ENCODE data around the gene PAGR1.
A peak's percentile ranks its signal among the peaks of the same experiment; 100 is the strongest.
"Not testable (repeated sequence)": the region's sequence is repeated elsewhere in the genome, so short reads cannot be mapped to it uniquely, and the experiment has no call there.

The PAGR1 gene

GRCh38 chr16:29812754-29813643 lies 3.0 kb upstream of the PAGR1 start:
- no peak for DNase-seq (ENCODE audit: low read depth)

DNA sequence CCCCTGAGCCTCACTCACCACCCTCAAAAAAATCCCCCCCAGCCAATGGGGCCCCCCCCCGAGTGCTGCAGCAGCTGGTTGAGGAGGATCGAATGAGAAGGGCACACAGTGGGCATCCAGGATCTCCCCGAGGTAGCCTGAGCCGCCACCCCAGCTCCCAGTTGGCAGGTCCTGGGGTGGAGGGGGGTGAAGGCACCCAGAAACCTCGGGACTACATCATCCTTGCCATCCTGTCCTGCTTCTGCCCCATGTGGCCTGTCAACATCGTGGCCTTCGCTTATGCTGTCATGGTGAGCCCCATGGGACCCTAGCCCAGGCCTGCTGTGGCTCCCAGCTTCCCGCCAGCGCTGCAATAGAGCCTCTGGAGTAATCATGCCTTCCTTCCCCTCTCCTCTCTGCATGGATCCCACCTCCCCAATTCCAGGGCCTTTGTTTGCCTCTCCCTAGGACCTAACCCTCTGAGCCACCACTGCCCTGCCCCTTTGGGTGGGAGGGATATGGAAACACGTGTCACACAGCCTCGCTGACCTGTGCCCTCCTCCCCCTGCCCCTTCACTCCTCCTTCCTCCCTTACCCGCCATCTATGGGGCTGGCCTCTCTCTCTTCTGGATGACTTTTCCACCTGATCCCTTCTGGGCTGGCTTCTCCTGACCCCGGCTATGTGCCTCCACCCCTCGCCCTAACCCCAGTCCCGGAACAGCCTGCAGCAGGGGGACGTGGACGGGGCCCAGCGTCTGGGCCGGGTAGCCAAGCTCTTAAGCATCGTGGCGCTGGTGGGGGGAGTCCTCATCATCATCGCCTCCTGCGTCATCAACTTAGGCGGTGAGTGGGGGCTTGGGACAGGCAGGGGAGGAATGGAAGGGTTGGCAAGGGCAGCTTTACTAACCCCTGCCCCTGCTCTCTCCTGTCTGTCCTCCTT lies 2.0 kb upstream of the PAGR1 start:
- DNase-seq (ENCODE audit: low read depth), result no peak

DNA sequence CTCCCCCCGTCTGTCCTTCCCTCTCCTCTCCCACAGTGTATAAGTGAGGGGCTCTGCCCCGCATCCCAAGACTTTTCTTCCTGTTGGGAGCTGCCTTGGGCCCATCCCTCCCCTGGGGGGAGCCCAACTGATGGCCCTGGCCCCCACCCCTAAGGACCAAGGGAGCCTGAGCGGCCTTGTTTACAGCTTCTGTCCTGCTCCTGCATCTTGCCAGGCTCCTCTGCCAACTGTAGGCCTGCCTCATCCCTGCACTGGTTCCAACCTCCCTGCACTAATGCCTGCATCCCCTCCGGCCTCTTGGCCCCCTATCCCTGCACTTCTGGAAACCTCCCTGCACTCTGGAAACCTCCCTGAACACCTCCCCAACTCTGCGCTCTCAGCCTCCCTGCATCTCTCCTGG lies 1.4 kb upstream of the PAGR1 start:
- DNase-seq (ENCODE audit: low read depth), result no peak

DNA sequence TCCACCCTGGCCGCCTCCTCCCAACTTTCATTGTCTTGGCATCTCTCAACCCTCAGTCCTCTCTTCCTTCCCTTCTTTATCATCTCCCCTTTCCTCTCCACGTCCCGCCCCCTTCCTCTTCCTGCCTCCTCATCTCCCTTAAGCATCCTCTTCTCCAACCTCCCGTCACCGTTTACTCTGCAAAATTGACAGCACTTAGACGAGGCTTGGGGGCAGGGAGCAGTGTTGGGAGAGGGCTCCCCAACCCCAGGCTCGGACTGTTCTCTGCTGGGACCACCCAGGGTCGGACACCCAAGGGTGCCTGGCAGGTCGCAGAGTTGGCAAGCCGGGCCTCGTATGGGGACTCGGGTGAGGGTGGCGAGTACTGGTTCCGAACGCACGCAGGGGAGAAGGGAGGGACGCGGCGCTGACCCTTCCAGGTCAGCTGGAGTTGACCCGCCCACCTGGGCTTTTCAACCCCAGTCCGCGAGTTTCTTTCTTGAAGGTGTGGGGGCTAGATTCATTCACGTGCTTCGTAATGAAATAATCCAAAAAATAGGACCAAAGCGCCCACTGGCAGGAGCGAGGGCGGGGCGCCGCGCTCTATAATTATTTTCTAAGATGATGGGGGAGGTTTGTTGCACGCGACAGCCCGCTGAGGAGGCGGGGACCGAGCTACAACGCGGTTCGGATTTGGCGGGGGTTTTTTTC lies 775 bp upstream of the PAGR1 start:
- DNase-seq (ENCODE audit: low read depth), result peak; percentile 50

DNA sequence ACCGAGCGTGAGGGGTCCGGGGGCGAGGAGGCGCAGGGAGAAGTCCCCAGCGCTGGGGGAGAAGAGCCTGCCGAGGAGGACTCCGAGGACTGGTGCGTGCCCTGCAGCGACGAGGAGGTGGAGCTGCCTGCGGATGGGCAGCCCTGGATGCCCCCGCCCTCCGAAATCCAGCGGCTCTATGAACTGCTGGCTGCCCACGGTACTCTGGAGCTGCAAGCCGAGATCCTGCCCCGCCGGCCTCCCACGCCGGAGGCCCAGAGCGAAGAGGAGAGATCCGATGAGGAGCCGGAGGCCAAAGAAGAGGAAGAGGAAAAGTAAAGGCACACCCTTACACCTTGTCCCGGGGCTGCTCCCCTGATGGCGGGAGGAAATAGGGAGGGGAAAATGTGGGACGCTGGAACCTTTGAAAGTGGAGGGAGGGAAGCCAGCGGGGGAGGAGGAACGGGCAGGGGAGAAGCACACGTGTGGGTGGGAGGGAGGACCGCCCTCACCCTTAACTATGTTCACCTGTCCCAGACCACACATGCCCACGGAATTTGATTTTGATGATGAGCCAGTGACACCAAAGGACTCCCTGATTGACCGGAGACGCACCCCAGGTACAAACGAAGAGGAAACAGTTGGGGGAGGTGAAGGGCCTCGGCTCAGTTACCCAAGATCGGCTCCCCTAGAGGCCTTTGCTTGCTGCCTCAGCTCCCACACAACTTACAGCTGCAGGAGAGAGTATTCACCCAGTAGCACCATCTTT lies 916 bp downstream of the PAGR1 start:
- DNase-seq (ENCODE audit: low read depth), result peak; percentile 41

- DNase-seq (ENCODE audit: low read depth), result no peak
Observed at GRCh38 chr16:29818082-29818481, 2.1 kb downstream of the PAGR1 start.

DNA sequence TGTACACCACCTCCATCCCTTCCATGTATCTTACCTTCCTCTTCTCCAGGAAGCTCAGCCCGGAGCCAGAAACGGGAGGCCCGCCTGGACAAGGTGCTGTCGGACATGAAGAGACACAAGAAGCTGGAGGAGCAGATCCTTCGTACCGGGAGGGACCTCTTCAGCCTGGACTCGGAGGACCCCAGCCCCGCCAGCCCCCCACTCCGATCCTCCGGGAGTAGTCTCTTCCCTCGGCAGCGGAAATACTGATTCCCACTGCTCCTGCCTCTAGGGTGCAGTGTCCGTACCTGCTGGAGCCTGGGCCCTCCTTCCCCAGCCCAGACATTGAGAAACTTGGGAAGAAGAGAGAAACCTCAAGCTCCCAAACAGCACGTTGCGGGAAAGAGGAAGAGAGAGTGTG lies 3.6 kb downstream of the PAGR1 start:
- DNase-seq (ENCODE audit: low read depth), result no peak

DNA sequence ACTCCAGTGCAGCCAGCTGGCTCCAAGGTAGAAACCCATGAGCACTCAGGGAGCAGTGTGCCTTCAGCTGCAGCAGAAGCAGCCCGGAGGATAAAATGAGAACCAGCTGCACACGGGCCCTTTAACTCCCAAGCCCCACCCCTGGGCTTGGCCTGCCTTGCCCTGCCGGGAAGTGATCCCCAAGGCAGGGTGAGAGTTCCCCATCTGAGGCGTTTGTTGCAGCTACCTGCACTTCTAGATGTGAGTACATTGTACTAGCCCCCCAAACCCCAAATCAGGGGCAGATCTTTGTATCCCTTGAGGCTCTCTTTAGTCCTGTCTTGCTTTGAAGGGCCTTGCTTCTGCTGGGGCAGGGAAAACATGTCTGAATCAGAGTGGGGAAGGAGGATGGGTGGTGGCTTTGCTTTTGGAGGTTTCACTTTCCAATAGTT lies 4.3 kb downstream of the PAGR1 start, which contains the start of gene MVP:
Gene MVP, plus strand, starts transcription at position 192 of the 431 bp plus-strand sequence. CDS start 10,088 bp downstream, outside the sequence.
- DNase-seq (ENCODE audit: low read depth), result no peak

- DNase-seq (ENCODE audit: low read depth), result peak; percentile 37
Observed at GRCh38 chr16:29820730-29821642, 5.0 kb downstream of the PAGR1 start.

- DNase-seq (ENCODE audit: low read depth), result no peak
Observed at GRCh38 chr16:29821643-29822115, 5.7 kb downstream of the PAGR1 start.

- DNase-seq (ENCODE audit: low read depth), result no peak
Observed at GRCh38 chr16:29824589-29825144, 8.7 kb downstream of the PAGR1 start.

DNA sequence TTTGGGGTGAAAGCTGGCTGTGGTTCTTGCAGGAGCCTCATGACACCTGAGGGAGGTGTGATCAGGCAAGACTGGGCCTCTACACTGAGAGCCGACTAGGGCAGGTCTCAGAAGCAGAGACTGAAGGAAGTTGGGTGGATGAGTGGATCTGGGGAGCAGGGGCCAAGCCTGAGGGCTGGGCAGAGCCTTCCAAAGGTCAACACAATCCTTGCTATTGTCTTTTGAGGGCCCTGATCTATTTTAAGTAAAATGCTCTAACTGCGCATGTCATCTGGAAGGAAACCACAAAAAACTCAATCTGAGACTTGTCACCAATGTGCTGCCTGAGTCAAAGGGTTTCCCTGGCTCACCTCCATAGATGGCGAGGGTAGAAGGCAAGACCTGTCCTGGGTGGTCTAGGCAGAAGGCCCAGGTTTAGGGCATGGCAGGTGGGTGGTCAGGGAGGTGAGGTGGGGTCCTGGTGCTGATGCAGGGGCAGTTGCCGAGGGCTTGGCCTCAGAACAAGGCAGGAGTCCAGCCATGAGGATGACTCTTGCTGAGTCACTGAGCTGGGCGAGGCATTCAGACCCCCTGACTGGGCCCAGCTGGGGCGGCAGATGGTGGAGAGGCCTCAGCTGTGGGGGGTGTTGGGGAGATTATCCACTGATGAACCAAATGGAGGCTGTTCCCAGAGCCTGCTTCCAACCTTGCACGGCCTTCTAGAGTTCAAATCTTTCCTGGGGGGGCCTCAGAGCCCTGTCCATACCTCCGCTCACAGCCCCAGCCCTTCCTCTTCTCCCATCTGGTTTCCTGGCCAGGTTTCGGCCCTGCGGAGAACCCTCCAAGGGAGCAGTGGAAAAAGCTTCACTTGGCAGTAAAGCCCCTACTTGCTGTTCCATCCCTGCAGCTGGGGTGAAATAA lies 9.4 kb downstream of the PAGR1 start:
- DNase-seq (ENCODE audit: low read depth), result no peak

DNA sequence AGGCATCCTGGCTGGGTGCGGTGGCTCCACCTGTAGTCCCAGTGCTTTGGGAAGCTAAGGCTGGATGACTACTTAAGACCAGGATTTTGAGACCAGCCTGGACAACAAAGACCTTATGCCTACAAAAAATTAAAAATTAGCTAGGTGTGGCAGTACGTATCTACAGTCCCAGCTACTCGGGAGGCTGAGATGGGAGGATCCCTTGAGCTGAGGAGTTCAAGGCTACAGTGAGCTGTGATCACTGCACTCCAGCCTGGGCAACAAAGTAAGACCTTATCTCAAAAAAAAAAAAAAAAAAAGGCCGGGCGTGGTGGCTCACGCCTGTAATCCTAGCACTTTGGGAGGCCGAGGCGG lies 10.4 kb downstream of the PAGR1 start:
- no peak for DNase-seq (ENCODE audit: low read depth)

GRCh38 chr16:29830774-29831173 lies 14.8 kb downstream of the PAGR1 start:
- no peak for DNase-seq (ENCODE audit: low read depth)

- DNase-seq (ENCODE audit: low read depth), result no peak
Observed at GRCh38 chr16:29831490-29831889, 15.5 kb downstream of the PAGR1 start.

DNA sequence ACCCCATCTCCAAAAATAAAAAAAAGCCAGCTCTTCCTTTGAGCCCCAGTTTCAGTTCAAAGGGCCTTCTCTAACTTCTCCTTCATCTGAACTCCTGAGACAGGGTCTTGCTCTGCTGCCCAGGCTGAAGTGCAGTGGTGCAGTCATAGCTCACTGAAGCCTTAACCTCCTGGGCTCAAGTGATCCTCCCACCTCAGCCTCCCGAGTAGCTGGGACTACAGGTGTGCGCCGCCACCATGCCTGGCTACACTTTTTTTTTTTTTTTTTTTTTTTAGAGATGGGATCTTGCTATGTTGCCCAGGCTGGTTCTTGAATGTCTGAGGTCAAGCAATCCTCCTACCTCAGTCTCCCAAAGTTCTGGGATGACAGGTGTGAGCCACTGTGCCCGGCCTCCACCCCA lies 17.3 kb downstream of the PAGR1 start:
- not testable (repeated sequence) for DNase-seq (ENCODE audit: low read depth)

- no peak for DNase-seq (ENCODE audit: low read depth)
Observed at GRCh38 chr16:29834079-29834478, 18.1 kb downstream of the PAGR1 start.

DNA sequence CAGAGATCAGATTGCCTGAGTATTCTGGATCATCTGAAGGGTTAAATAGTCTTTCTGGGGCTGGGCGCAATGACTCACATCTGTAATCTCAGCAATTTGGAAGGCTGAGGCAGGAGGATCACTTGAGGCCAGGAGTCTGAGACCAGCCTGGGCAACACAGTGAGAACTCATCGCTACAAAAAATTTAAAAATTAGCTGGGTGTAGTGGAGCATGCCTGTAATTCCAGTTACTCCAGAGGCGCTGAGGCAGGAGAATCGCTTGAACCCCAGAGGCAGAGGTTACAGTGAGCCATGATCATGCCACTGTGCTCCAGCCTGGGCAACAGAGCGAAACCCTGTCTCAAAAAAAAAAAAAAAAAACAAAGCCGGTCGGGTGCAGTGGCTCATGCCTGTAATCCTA lies 20.0 kb downstream of the PAGR1 start:
- DNase-seq (ENCODE audit: low read depth), result no peak

DNA sequence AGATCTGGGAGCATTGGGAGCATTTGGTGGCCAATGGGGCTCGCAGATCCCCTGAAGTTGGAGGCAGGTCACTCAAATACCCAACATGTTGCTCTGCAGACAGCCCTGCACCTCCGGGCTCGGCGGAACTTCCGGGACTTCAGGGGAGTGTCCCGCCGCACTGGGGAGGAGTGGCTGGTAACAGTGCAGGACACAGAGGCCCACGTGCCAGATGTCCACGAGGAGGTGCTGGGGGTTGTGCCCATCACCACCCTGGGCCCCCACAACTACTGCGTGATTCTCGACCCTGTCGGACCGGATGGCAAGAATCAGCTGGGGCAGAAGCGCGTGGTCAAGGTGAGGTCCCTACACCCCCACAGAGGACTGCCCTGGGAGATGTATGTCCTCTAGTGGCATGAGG lies 20.7 kb downstream of the PAGR1 start:
- no peak for DNase-seq (ENCODE audit: low read depth)

All from activated T-helper 9 cell treated with anti-CD3 and anti-CD28 coated beads, Interleukin-2, amount 50 U/mL, for 16 hours (primary cell).